Measurements from ENCODE around the gene ZRSR2.

DNA sequence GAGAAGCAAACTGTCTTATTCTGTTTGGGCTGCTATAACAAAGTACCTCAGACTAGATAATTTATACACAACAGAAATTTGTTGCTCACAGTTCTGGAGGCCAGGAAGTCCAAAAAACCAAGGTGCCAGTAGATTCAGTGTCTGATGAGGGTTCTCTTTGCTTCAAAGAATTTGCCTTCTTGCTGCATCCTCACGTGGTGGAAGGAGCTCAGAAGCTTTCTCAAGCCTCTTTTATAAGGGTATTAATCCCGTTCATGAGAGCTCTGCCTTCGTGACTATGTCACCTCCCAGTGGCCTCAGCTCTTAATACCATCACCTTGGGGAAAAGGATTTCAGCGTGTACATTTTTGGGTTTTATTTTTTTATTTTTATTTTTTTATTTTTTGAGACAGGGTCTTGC lies 32.1 kb upstream of the ZRSR2 start:
- TF ChIP-seq ZNF12 (CRISPR knock-in tag; IDR thresholded peaks at IDR 0.05) (no peak), CTCF (IDR thresholded peaks at IDR 0.05 in 2 of 3, conservative IDR thresholded peaks at IDR 0.05 in 1 of 3; ENCODE audit: insufficient read depth in 2 of 3, low read depth in 1 of 3, low read length in 3 of 3) (no peak), PPARD (CRISPR knock-in tag; IDR thresholded peaks at IDR 0.05) (no peak), CTBP1 (IDR thresholded peaks at IDR 0.05; ENCODE audit: borderline replicate concordance) (no peak), SOX6 (IDR thresholded peaks at IDR 0.05) (no peak), ATF3 (IDR thresholded peaks at IDR 0.05) (no peak), ATF3 (CRISPR knock-in tag; conservative IDR thresholded peaks at IDR 0.05) (no peak), NFE2L1 (tag; IDR thresholded peaks at IDR 0.05; ENCODE audit: borderline replicate concordance, low read depth) (no peak), ZNF407 (IDR thresholded peaks at IDR 0.05; ENCODE audit: low read depth) (no peak), GABPA (tag; conservative IDR thresholded peaks at IDR 0.05; ENCODE audit: low read depth) (no peak)
- TF ChIP-seq, protein P1, sequence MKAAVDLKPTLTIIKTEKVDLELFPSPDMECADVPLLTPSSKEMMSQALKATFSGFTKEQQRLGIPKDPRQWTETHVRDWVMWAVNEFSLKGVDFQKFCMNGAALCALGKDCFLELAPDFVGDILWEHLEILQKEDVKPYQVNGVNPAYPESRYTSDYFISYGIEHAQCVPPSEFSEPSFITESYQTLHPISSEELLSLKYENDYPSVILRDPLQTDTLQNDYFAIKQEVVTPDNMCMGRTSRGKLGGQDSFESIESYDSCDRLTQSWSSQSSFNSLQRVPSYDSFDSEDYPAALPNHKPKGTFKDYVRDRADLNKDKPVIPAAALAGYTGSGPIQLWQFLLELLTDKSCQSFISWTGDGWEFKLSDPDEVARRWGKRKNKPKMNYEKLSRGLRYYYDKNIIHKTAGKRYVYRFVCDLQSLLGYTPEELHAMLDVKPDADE (conservative IDR thresholded peaks at IDR 0.05; ENCODE audit: control insufficient read depth, low read depth, low read length): no peak
